GM21723 (cell line): ENCODE results near the gene MVD.

ENCODE experiments used
- ATAC-seq: cut with Tn5 transposase; IDR thresholded peaks from one replicate; pipeline ENCODE4 v1.9.1; 2021; ENCODE audit warnings: mild to moderate bottlenecking, moderate library complexity; ENCODE audit not compliant: unreplicated experiment

MVD gene

GRCh38 chr16:88627531-88628411 is 35.1 kb downstream of the MVD start:
- ATAC-seq, result no peak

GRCh38 chr16:88626646-88627045 is 36.2 kb downstream of the MVD start:
- no peak for ATAC-seq

- no peak for ATAC-seq
These were observed 37.8 kb downstream of the MVD start for GRCh38 chr16:88624977-88625576.

DNA sequence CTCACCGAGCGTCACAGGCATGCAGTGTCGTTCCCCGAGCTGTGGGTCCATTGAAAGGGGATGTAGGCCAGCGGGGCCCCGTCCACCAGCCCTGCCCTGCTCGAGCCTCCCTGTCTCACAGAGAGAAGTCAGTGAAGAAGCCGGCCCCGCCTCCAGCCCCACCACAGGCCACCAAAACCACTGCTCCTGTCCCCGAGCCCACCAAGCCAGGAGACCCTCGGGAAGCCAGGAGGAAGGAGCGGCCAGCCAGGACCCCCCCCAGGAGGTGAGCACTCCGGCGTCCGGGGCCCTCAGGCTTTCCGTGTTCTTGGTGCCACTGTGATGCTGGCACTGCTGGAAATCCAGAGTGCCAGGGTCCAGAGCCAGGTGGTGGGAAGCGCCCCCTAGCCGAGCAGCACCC is 38.4 kb downstream of the MVD start:
- no peak for ATAC-seq

DNA sequence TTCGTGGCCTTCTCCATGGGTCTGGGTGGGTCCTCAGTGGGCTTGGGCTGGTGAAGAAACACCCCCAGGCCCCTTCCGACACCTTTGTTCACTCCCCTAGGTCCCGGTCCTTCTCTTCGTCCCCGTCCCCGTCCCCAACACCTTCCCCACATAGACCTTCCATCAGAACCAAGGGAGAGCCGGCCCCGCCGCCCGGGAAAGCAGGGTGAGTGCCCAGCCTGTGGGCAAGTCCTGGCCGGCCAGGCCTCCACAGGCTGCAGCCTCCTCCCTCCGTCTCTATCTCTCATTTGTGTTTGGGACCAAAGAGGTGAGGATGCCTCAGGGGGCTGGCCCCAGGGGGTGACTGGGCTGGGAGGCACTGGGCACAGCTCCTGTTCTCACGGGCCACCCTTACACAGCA is 39.0 kb downstream of the MVD start:
- no peak for ATAC-seq

DNA sequence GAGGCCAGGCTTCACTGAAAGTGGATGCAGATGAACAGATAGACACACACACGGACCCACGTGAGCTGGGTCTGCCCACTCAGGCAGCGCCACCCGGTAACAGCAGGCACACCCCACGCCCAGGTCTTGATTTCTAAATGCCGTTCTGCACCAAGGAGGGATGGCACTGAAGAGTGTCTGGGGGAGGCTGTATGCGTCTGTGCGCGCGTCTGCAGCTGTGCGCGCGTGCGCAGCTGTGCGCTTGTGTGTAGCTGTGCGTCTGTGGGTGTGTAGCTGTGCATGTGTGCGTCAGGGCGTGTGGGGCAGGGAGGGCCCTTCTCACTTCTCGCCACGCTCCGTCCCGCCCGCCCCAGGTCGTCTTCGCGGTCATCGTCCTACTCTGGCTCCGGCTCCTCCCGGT is 40.0 kb downstream of the MVD start:
- ATAC-seq, result no peak

DNA sequence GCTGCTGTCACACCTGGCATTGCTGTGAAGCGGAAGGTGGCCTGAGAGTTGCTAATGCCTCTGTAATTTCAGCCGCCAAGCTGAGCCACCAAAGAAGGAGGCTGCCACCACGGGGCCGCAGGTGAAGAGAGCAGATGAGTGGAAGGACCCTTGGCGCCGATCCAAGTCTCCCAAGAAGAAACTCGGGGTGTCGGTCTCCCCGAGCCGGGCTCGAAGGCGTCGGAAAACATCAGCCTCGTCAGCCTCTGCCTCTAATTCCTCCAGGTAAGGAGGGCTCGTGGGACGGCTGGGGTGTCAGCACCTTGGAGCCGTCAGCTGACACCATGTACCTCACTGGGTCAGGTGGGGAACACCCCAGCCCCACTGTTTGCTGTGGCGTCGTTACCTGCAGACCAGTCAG is 40.8 kb downstream of the MVD start:
- ATAC-seq, result no peak

DNA sequence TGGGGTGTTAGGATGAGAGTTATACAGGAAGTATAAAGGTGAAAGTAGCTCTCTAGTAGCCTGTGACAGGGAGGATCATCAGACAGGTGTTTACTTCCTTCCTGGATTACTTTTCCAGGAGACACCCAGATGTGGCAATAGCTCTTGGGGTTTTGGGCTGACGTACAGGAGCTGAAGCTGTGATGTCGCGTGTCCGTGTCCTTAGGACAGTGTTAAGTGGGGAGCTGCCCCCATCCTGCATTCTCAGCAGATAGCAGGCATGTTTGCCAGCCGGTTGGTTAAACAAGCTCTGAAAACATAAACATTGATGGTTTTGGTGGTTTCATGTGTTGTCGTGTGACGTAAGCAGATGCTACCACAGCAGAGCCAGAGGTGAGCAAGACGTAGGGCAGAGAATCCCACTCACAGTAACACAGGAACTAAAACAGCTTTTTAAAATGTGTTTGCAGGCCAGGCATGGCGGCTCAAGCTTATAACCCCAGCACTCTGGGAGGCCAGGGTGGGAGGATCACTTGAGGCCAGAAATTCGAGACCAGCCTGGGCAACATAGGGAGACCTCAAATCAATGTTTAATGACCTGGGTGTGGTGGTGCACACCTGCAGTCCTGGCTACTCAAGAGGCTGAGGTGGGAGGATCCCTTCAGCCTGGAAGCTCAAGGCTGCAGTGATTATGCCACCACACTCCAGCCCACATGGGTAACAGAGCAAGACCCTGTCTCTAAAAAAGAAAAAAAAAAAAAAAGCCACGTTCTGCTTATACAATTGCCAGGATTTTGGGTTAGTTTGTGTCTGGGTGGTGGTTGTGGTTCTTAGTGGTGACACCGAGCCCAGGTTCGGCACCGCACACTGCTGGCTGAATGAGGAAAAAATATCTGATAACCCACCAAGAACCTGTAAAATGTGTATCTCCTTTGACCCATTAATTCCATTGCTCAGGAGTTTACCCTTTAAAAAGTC is 42.8 kb downstream of the MVD start:
- ATAC-seq, result no peak

DNA sequence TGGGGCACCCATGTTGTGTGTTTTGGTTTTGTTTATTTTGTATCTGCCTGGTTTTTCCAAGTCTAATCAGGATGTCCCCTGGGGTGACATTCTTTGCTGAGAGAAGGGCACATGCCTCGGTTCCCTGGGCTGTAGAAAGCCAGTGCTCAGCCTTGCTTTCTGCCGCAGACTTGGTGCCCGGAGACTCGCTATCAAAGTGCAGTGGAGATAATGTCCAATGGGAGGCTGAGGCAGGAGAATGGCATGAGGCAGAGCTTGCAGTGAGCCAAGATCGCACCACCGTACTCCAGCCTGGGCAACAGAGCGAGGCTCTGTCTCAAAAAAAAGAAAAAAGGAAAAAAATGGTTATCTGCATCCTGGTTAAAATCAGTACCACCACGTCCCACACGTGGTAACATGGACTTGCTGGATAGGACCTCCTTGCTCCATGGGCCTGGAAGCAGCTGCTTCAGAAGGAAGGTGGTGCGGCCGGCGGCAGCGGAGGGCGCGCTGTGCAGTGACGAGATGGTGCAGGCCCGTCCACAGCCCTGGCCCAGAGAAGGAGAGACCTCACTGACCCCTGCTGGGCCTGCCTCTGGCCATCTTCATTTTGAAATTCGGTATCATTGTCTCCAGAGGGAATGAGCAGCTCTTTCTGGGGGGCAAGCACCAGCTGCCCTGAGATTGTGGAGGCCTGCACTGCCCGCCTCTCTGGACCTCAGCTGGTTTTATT is 43.8 kb downstream of the MVD start:
- no peak for ATAC-seq

DNA sequence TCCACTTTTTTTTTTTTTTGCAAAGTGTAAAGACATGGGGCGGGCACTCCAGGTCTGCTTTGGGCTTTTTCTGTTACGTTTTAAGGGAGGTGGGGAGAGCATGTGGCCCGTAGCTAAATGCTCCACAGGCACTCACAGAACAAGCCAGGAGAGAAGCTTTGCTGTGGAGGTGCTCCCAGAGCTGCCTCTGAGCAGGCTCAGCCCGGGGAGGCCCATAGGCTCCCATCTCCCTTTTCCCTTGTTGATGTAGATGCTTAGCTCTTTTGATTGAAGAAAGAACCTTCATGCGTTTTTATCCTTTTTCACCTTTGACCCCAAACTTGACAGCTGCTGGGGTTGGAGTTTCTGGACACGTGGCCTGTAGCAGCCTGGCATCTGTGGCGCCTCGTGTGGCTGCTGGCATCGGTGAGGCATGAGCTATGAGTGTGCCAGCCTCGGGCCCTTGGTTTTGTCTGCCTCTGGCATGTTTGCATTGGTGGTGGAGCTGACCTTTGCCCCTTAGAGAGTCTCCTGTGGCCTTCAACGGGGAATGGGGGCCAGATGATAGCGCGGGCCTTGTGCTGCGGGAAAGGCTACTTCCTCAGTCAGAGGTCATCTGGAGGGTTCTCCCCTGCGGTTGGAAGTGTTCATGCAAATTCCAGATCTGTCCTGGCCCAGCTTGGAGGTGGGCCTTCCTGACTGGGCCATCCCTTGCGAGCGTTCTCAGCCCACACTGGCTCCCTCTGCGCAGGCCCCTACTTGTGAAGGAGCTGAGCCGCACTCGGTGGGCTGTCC is 44.5 kb downstream of the MVD start:
- ATAC-seq, result no peak

GRCh38 chr16:88617268-88618031 is 45.4 kb downstream of the MVD start:
- no peak for ATAC-seq

DNA sequence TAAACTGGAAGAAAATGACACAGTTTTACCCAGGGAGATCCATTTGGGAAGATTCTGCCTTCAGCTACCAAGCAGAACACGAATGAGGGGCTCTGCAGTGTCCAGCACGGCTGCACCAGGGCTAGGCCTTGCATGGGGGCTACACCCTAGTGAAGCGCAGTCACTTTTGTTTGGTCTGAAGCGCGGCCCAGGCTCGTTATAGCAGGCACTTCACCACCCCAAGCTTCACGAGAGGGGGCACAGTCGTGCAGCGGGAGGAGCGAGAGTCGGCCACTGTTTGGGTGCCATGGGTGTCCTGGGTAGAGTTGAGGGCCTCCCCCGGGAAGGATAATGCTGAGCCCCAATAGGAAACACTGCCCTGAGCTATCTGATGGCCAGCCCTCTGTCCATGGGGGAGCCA is 46.2 kb downstream of the MVD start:
- ATAC-seq, result no peak

DNA sequence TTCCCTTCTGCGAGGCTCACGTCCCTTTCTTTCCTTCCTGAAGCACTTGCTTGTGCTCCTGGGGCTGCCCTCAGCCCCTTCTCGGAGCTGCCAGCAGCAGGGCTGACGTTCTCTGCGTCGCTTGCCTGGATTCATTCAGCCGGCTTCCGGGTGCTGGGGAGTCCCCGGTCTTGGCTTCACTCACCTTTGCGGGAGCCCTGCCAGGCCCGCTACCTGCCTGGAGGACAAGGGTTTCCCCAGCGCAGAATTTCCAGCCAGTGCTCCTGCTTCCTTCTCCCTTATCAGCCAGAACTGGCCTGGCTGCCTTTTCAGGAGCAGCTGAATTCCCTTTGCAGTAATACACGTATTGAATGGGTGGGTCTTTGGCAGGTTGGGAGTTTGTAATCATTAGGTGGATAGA is 46.6 kb downstream of the MVD start:
- no peak for ATAC-seq

DNA sequence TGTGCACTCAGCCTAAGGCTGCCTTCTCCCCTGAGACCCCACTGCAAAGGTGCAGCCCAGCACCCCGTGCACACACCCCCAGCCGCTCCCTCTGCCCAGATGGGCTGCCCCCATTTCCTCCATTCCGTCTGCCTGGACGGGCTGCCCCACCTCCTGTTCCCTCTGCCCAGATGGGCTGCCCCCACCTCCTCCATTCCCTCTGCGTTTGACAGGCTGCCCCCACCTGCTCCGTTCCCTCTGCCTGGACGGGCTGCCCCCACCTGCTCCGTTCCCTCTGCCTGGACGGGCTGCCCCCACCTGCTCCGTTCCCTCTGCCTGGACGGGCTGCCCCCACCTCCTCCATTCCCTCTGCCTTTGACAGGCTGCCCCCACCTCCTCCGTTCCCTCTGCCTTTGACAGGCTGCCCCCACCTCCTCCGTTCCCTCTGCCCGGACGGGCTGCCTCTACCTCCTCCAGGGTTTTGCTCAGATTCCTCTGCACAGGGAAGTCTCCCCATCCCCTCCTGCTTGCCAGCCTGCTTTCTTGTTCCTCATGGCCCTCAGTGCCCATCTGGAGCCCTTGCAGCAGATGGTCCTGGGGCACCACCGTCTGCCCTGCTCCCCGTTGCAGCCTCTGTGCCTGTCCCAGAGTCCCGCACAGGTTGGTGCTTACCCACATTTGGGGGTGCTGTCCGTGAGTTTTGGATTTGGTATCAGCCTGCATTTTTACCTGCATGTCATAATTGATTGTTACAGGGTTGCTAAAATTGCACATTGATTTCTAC is 47.9 kb downstream of the MVD start:
- ATAC-seq, result no peak

DNA sequence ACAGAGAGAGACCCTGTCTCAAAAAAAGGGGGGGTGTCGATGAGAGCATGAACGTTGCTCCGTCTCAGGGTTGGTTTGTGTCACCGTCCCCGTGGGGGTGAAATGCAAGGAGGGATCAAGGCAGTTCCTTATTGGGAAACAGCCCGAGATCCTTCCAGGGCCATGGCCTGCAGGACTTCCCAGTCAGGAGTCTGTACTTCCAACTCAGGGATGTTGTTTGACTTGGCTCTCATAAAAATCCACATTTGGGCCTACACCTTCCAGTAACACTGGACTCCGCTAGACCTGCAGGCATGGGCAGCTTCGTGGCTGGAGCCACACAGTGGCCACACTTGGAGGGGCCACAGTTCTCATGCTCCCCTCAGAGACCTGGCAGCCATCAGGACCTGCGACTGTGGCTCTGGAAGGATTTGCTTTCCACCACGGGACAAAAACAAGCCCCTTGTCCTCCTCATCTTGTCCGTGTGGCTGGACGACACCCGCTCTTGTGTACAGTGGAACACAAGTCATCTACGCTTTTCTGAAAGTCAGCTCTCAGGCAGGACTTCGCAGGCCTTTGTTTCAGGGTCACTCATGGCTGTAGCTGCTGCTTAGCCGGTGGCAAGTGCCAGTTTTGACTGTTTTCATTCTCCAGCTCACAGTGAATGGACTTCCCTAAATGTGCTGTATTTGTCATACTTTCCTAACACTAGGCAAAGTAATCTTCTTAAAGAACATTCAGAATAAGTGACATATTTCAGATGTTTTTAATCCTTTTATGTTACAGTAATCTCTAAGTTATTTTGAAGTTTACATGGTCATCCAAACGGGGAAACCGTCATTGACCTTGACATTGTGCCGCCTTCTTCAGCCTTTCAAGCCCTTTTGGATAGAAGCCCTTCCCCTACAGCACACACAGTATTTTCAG is 48.7 kb downstream of the MVD start:
- no peak for ATAC-seq

GRCh38 chr16:88613293-88613692 is 49.6 kb downstream of the MVD start:
- ATAC-seq, result no peak
